Neuron (in vitro differentiated cells): ENCODE results near the gene TEAD1.

Experiments used
- H2AFZ ChIP-seq: one replicate; pipeline ENCODE4 v1.6.1; 2013; ENCODE audit warnings: low read depth, mild to moderate bottlenecking, inconsistent platforms, low read length, moderate library complexity
- H3K27me3 ChIP-seq: one replicate; pipeline ENCODE4 v1.6.1; 2013; ENCODE audit warnings: low read length; ENCODE audit not compliant: insufficient read depth
- H3K36me3 ChIP-seq: one replicate; pipeline ENCODE4 v1.6.1; 2013; ENCODE audit warnings: low read length; ENCODE audit not compliant: insufficient read depth
- H3K4me1 ChIP-seq: one replicate; pipeline ENCODE4 v1.6.1; 2013; ENCODE audit warnings: low read length; ENCODE audit not compliant: insufficient read depth
- H3K4me3 ChIP-seq: 2 replicates; pipeline ENCODE4 v1.5.1; 2013; ENCODE audit warnings: mild to moderate bottlenecking, low read length, moderate library complexity
- H3K9me3 ChIP-seq: one replicate; pipeline ENCODE4 v1.6.1; 2013; ENCODE audit warnings: low read length

Gene TEAD1

DNA sequence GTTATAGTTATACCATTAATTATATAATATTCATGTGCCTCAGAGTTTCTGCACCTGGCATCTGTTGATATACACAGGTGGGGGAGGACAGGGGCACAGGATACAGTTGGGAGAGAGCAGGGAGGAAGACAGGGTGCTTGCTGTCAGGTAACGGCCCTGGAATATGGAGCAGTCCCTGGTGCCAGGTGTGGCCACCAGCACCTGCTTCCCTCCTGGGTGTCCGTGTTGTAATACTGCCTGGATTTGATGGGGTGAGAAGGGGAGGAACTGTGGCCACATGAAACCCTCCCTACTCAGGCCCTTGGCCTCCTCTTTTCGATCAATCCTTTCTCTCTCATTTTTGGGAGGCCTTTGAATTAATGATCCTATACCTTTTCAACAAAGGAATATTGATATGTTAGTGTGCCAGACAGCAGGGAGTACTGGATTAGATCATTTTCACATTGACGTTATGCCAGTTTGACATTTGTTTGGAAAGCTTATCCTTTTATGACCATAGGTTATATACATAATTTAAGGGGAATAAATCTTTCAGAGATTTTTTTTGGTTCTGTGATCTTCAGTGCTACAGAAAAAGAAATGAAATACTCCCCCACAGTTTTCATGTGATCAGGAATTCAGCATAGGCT is 88.6 kb downstream of the TEAD1 start:
- Histone ChIP-seq H3K27me3 (no peaks in the 10 kb centered on the region), H3K9me3 (no peaks in the 10 kb centered on the region), H3K4me1 (no peaks in the 10 kb centered on the region), H3K4me3 (no peak overlapping the region), H2AFZ (no peak overlapping the region), H3K36me3 (peaks cover 38% of the 10 kb centered on the region)

DNA sequence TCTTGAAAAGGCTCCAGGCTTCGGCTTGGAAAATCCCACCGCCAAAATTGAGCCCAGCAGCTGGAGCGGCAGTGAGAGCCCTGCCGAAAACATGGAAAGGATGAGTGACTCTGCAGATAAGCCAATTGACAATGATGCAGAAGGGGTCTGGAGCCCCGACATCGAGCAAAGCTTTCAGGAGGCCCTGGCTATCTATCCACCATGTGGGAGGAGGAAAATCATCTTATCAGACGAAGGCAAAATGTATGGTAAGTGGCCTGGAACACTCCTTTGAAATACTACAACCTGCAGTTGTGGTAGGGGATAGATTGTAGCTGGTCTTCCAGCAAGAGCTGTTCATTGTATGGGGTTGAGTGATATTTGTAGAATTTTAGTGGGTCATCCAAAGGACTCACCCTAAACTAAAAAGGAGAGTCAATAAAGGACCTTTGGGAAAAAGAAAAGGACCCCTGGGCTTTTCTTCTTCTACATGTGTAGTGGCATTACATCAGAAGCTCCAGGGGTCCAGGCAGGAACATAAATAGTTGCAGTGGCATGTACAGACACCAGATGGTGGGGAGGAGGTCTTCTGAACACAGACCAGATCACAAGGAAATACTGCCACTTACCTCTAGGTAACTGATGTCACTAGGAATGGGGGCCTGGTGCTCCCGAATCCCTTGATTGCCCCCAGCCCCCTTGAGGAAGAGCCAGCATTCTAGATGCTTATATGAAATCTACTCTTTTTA is 90.1 kb downstream of the TEAD1 start:
- no peak overlapping the region for H2AFZ ChIP-seq
- no peaks in the 10 kb centered on the region for H3K27me3 ChIP-seq
- peaks cover 43% of the 10 kb centered on the region for H3K36me3 ChIP-seq
- no peak overlapping the region for H3K4me3 ChIP-seq
- no peaks in the 10 kb centered on the region for H3K9me3 ChIP-seq
- H3K4me1 ChIP-seq: peaks cover 5% of the 10 kb centered on the region

DNA sequence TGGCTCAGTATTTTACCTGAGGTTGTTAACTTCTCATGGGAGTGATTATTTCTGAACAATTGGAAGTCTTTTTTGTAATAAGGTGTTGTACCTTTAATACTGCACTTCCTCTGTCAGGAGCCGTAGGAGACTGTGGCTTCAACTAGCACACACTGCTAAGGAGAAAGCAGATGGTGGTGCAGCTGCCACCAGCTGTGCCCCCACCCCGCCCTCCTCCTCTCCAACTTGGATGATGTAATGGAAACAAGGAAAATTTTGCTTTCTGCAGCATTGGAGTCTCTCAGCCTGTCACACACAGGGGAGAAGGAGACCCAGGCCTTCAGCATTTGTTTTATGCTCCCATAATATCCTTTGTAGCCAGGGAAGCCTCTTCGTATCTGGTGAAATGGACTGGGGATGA is 91.2 kb downstream of the TEAD1 start:
- H3K4me3 ChIP-seq: no peak overlapping the region
- peaks cover 43% of the 10 kb centered on the region for H3K36me3 ChIP-seq
- no peaks in the 10 kb centered on the region for H3K27me3 ChIP-seq
- no peak overlapping the region for H2AFZ ChIP-seq
- peaks cover 14% of the 10 kb centered on the region for H3K4me1 ChIP-seq
- H3K9me3 ChIP-seq: no peaks in the 10 kb centered on the region

DNA sequence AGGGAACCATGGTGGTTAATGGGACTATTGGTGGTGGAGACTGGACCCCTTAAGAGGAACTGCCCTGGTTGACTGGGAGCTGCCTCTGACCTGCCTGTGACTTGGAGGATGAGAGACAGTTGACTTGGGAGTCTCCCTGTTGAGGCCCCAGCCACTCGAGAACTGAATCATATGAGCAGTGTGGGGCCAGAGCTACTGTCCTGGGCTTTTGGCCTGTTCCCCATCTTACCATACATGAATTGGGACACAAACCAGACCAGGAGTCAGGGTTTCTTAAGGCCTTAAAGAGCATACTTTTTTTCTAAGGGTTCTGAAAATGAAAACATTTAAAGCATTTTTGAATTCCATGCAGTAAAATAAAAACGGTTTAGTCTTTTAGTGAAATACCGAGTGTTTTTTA is 92.8 kb downstream of the TEAD1 start:
- Histone ChIP-seq H3K27me3 (no peaks in the 10 kb centered on the region), H2AFZ (no peak overlapping the region), H3K4me3 (no peak overlapping the region), H3K36me3 (peaks cover 43% of the 10 kb centered on the region), H3K4me1 (peaks cover 14% of the 10 kb centered on the region), H3K9me3 (no peaks in the 10 kb centered on the region)

DNA sequence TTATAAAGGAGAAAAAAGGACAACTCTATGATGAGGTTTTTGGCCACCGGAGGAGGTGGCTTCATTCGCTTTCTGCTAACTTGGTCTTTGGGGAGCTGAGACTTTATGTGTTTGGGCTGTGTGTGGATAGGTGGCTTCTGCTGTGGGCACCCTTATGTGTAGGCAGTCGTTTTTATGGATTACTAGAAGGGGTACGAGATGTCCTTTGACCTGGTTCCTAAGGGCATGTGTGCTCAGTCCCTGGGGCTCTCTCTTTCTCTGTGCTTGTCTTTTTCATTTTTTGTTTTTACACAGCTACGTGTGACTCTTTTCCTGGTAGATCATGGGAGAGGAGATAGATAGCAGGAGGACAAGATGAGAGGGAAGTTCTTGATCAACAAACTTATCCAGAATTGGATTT is 93.4 kb downstream of the TEAD1 start:
- H3K36me3 ChIP-seq: peaks cover 43% of the 10 kb centered on the region
- H3K27me3 ChIP-seq: no peaks in the 10 kb centered on the region
- peaks cover 14% of the 10 kb centered on the region for H3K4me1 ChIP-seq
- H3K4me3 ChIP-seq: no peak overlapping the region
- no peaks in the 10 kb centered on the region for H3K9me3 ChIP-seq
- H2AFZ ChIP-seq: no peak overlapping the region

DNA sequence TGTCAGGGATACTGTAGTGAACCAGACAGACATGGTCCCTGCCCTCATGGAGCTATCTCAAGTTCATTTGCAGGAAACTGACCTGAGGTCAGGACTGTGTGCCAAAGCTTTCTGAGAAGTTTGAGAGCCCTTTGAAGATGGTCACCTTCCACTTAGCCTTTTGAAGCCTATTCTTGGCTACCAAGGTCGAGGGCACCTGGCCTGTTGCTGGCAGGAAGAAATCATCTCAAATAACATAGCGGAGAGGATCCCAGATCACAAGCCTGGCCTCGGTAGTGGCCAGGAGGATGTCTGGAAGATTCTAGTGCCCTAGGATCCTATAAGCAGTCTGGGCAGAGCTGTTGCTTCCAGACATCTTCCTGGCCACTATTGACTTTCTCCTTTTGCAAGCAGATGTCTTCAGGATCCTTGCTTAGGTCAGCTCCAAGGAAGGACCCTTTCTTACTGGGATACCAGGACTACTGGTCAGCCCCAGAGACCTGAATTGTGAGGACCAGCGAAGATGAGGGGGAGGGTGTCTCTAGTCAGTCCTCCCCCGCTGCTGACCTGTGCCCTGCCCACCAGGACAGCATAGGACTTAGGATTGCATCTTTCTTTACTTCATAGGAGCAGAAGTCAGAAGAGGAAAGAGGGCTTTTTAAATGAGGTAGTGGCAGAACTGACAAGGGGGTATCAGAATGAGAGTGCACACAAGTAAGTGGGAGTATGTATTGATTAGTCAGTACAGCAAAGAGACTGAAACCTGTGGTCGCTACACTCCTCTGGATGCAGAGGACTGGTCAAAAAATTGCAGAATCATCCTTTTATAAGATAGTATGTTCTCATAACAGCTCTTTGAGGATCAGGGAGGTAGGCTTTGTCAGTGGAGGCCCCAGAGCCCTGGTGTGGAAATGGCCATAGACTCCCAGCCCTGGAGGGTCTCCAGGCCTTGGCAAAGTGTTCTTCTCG is 94.8 kb downstream of the TEAD1 start:
- Histone ChIP-seq H3K4me3 (no peak overlapping the region), H3K36me3 (peaks cover 40% of the 10 kb centered on the region), H3K27me3 (no peaks in the 10 kb centered on the region), H3K4me1 (peaks cover 14% of the 10 kb centered on the region), H3K9me3 (no peaks in the 10 kb centered on the region), H2AFZ (no peak overlapping the region)

DNA sequence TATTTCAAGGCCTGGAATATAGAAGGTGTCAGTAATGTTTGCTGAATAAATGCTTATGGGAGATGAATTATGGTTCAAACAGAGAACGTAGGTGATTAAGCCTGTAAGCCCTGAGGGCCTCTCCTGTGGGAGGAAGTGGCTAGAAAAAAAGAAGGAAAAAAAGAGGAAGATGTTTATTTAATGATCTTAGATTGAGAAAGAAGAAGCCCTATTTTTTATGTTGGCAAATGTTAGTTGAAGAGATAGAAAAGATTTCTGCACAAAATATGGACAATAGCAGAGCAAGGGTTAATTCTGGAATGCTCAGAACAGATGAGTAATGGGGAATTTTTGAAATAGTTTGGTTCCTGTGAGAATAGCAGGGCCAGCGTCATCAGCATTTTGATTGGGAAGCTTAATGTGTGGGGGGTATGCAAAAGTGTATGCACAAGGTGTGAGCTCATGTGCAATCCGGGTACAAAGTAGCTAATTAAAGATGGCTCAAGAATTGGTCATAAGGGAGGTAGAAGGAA is 95.7 kb downstream of the TEAD1 start:
- H3K9me3 ChIP-seq: no peaks in the 10 kb centered on the region
- no peak overlapping the region for H3K4me3 ChIP-seq

DNA sequence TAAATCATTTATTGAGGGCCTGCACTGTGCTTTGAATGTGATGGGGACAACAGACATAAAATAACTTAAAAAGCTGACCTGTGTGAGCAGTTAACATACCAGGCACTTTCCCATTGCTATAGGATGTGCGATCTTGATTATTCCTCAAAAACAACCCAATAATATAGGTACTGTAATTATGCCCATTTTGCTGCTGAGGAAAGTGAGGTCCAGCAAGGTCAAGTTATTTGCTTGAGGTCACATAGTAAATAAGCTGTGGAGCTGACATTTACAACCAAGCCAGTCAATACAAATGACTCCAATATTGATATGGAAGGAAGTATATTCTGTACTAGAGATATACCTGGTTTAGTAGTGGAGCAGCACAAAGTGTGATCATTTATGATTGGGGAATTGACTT is 96.2 kb downstream of the TEAD1 start:
- Histone ChIP-seq H2AFZ (no peak overlapping the region), H3K4me3 (no peak overlapping the region), H3K9me3 (no peaks in the 10 kb centered on the region), H3K4me1 (peaks cover 14% of the 10 kb centered on the region), H3K36me3 (peaks cover 25% of the 10 kb centered on the region), H3K27me3 (no peaks in the 10 kb centered on the region)

More for the DNA sequence above, 95.7 kb downstream of the TEAD1 start:
- peaks cover 31% of the 10 kb centered on the region for H3K36me3 ChIP-seq
- H3K27me3 ChIP-seq: no peaks in the 10 kb centered on the region
- H2AFZ ChIP-seq: no peak overlapping the region
- H3K4me1 ChIP-seq: peaks cover 14% of the 10 kb centered on the region

DNA sequence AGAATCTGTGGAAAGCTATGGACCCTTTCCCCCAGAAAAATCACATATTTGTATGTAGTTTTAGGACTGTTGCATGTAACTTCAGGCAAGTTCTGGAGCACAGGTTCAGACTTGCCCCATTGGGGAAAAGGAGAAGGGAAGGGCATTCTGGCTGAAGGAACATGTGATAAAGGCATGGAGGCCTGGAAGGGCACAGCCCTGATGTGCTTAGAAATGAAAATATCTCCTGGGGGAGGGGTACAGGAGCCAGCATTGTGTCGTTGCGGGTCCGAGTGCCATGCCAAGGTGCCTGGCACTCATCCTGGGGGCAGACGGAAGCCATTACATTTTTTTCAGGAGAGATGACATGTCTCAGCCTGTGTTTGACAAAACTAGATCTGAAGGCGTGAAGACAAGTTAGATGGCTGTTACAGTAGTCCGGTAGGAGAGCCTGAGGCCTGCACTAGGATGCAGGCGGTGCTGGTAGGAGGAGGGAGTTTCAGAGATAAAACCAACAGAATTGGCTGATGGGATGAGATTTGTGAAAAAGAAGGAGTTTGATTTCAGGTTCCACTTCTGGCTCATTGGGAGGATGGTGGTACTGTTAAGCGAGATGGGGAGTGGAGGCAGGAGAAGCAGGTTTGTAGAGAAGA is 96.9 kb downstream of the TEAD1 start:
- H3K36me3 ChIP-seq: peaks cover 19% of the 10 kb centered on the region

DNA sequence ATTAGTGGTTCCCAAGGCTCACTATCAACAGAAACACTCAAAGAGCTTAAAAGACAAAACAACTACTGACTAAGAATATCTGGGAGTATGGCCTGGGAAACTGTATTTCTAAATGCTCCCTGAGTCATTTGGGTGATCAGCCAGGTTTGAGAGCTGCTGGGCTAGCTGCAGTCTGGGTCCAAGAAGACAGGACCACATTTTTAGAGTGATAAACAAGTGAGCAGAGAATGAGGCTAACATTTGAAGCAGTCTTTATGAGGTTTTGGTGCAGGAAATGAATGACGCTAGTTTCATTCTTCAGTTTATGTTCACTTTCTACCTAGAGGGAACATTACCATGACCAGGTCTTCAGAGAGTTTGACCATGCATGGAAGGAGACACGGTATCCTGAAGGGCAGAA is 97.7 kb downstream of the TEAD1 start:
- H3K4me1 ChIP-seq: peaks cover 14% of the 10 kb centered on the region

More for the DNA sequence above, 96.9 kb downstream of the TEAD1 start:
- Histone ChIP-seq H3K4me1 (peaks cover 14% of the 10 kb centered on the region), H3K9me3 (no peaks in the 10 kb centered on the region), H2AFZ (no peak overlapping the region), H3K4me3 (no peak overlapping the region), H3K27me3 (no peaks in the 10 kb centered on the region)

DNA sequence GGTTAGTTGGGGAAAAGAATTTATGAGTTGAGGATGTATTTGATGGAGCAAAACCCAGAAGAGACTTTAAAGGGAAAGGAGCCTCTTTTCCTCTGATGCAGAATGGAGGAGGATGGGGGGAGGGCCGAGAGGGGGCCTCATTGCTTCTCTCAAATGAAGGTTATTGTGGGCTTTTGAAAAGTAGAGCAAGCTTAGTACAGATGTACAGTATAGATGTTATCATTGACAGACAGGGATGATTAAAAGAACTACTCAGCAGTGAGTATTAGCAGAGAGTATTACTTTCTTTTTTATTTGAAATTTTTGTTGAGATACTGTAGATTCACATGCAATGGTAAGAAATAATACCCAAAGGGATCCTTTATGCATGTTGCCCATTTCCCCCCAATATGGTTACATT is 98.1 kb downstream of the TEAD1 start:
- Histone ChIP-seq H3K9me3 (no peaks in the 10 kb centered on the region), H3K27me3 (no peaks in the 10 kb centered on the region), H3K36me3 (peaks cover 8% of the 10 kb centered on the region), H3K4me3 (no peak overlapping the region), H3K4me1 (peaks cover 14% of the 10 kb centered on the region), H2AFZ (no peak overlapping the region)

More for the DNA sequence above, 97.7 kb downstream of the TEAD1 start:
- Histone ChIP-seq H3K4me3 (no peak overlapping the region), H3K27me3 (no peaks in the 10 kb centered on the region), H2AFZ (no peak overlapping the region), H3K36me3 (peaks cover 11% of the 10 kb centered on the region), H3K9me3 (no peaks in the 10 kb centered on the region)

DNA sequence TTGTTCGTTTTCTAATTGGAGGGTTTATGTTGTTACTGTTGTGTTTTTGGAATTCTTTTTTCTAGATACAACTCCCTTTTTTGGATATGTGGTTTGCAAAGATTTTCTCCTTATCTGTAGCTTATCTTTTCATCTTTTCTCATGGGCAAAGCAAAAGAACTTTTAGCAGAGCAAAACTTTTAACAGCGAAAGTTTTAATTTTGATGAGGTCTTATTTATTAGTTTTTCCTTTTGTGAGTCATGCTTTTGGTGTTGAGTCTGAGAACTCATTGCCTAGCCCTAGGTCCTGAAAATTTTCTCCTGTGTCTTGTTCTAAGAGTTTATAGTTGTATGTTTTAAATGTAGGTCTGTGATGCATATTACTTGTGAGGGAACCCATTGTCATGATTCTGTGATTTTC is 99.4 kb downstream of the TEAD1 start:
- Histone ChIP-seq H3K4me1 (peaks cover 14% of the 10 kb centered on the region), H3K36me3 (peaks cover under 1% of the 10 kb centered on the region), H3K9me3 (no peaks in the 10 kb centered on the region)

More for the DNA sequence above, 99.4 kb downstream of the TEAD1 start:
- H3K4me3 ChIP-seq: no peak overlapping the region
- H3K27me3 ChIP-seq: no peaks in the 10 kb centered on the region
- no peak overlapping the region for H2AFZ ChIP-seq
